Measurements from ENCODE around the gene GABRG3. TPM values are rescaled to one million over a fixed set of nuclear protein-coding genes. Genes with fewer than 3 reads are reported as not detected.

Gene GABRG3
- total RNA-seq, 3 donors from 2014 or later (not counting 1 experiment from before 2014, with no cell fraction given): not detected

- Mint-ChIP-seq H3K4me1 (no peaks in the 10 kb centered on the region), H3K9me3 (peaks cover 16 to 34% of the 10 kb centered on the region in 2 donors), H3K27ac (no peak overlapping the region), H3K4me3 (no peak overlapping the region), H3K27me3 (ENCODE audit: low read depth in 2 of 2) (no peaks in the 10 kb centered on the region), H3K36me3 (peaks cover 15% of the 10 kb centered on the region)
- H3K36me3 ChIP-seq (ENCODE audit: control insufficient read depth, insufficient read depth, low read length): no peaks in the 10 kb centered on the region
- no peak for ATAC-seq
- WGBS (ENCODE audit: insufficient coverage): 76% methylated on average over 2 of the region's 2 CpGs
- TF ChIP-seq, protein P1, sequence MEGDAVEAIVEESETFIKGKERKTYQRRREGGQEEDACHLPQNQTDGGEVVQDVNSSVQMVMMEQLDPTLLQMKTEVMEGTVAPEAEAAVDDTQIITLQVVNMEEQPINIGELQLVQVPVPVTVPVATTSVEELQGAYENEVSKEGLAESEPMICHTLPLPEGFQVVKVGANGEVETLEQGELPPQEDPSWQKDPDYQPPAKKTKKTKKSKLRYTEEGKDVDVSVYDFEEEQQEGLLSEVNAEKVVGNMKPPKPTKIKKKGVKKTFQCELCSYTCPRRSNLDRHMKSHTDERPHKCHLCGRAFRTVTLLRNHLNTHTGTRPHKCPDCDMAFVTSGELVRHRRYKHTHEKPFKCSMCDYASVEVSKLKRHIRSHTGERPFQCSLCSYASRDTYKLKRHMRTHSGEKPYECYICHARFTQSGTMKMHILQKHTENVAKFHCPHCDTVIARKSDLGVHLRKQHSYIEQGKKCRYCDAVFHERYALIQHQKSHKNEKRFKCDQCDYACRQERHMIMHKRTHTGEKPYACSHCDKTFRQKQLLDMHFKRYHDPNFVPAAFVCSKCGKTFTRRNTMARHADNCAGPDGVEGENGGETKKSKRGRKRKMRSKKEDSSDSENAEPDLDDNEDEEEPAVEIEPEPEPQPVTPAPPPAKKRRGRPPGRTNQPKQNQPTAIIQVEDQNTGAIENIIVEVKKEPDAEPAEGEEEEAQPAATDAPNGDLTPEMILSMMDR (IDR thresholded peaks at IDR 0.05): no peak
- no peak overlapping the region for H3K27ac ChIP-seq (ENCODE audit: low read length)
- peaks cover 12% of the 10 kb centered on the region for H3K9me3 ChIP-seq (ENCODE audit: control insufficient read depth, insufficient read depth, low read length)
- H3K4me1 ChIP-seq (ENCODE audit: control insufficient read depth, insufficient read depth, low read length): no peaks in the 10 kb centered on the region
- H3K4me3 ChIP-seq (ENCODE audit: low read length): no peak overlapping the region
- no peaks in the 10 kb centered on the region for H3K27me3 ChIP-seq (ENCODE audit: control insufficient read depth, insufficient read depth, low read length)
- intact Hi-C loops (cut with micrococcal nuclease): no loop called here
- DNase-seq: no peak
Measured at GRCh38 chr15:27175472-27176153, 204.6 kb downstream of the GABRG3 start.

GRCh38 chr15:27176785-27177406, 205.9 kb downstream of the GABRG3 start:
- TF ChIP-seq, protein P1 (IDR thresholded peaks at IDR 0.05): no peak
- H3K9me3 ChIP-seq (ENCODE audit: control insufficient read depth, insufficient read depth, low read length): peaks cover 12% of the 10 kb centered on the region
- no peak overlapping the region for H3K4me3 ChIP-seq (ENCODE audit: low read length)
- ATAC-seq (no peak), DNase-seq (no peak)
- Mint-ChIP-seq H3K27ac (no peak overlapping the region), H3K9me3 (peaks cover 17 to 35% of the 10 kb centered on the region in 2 donors), H3K4me3 (no peak overlapping the region), H3K27me3 (ENCODE audit: low read depth in 2 of 2) (no peaks in the 10 kb centered on the region), H3K4me1 (no peaks in the 10 kb centered on the region), H3K36me3 (peaks cover 15% of the 10 kb centered on the region)
- intact Hi-C loops (cut with micrococcal nuclease): no loop called here
- no peaks in the 10 kb centered on the region for H3K4me1 ChIP-seq (ENCODE audit: control insufficient read depth, insufficient read depth, low read length)
- no peaks in the 10 kb centered on the region for H3K27me3 ChIP-seq (ENCODE audit: control insufficient read depth, insufficient read depth, low read length)
- WGBS (ENCODE audit: insufficient coverage): 92% methylated on average over 4 of the region's 4 CpGs
- H3K36me3 ChIP-seq (ENCODE audit: control insufficient read depth, insufficient read depth, low read length): no peaks in the 10 kb centered on the region
- H3K27ac ChIP-seq (ENCODE audit: low read length): no peak overlapping the region

- intact Hi-C loops (cut with micrococcal nuclease): no loop called here
- H3K27ac ChIP-seq (ENCODE audit: low read length): no peak overlapping the region
- H3K9me3 ChIP-seq (ENCODE audit: control insufficient read depth, insufficient read depth, low read length): peaks cover 12% of the 10 kb centered on the region
- Mint-ChIP-seq H3K27me3 (ENCODE audit: low read depth in 2 of 2) (no peaks in the 10 kb centered on the region), H3K9me3 (peaks cover 8 to 37% of the 10 kb centered on the region in 2 donors), H3K27ac (no peak overlapping the region), H3K4me3 (no peak overlapping the region), H3K4me1 (no peaks in the 10 kb centered on the region), H3K36me3 (peaks cover 15% of the 10 kb centered on the region)
- no peak for DNase-seq
- no peaks in the 10 kb centered on the region for H3K4me1 ChIP-seq (ENCODE audit: control insufficient read depth, insufficient read depth, low read length)
- TF ChIP-seq, protein P1 (IDR thresholded peaks at IDR 0.05): no peak
- no peaks in the 10 kb centered on the region for H3K27me3 ChIP-seq (ENCODE audit: control insufficient read depth, insufficient read depth, low read length)
- ATAC-seq: no peak
- no peaks in the 10 kb centered on the region for H3K36me3 ChIP-seq (ENCODE audit: control insufficient read depth, insufficient read depth, low read length)
- H3K4me3 ChIP-seq (ENCODE audit: low read length): no peak overlapping the region
- WGBS (ENCODE audit: insufficient coverage): 72% methylated on average over 7 of the region's 7 CpGs
Measured at GRCh38 chr15:27179789-27180188, 208.8 kb downstream of the GABRG3 start.
